OCI-LY7 (cell line): ENCODE data around the gene CFAP54.

Source experiments
- CTCF ChIP-seq: fragments of 200-600 bp; sonication (generic); conservative IDR thresholded peaks from 2 replicates; pipeline ENCODE4 v1.5.1; 2014; ENCODE audit warnings: mild to moderate bottlenecking, antibody characterized with exemption, low read length, moderate library complexity, mixed read lengths
- EZH2phosphoT487 ChIP-seq: fragments of 200-600 bp; sonication (generic); IDR thresholded peaks from 2 replicates; pipeline ENCODE4 v1.6.1; 2018; ENCODE audit warnings: low read depth, borderline replicate concordance, mild to moderate bottlenecking, mixed run types, antibody characterized with exemption, low read length, moderate library complexity, mixed read lengths

GRCh38 chr12:96445691-96446583, 43.4 kb upstream of the CFAP54 start:
- TF ChIP-seq CTCF (no peak), EZH2phosphoT487 (no peak)
